C4-2B (cell line): ENCODE data around the gene ADAP1.

Source experiments
- H3K27ac ChIP-seq: fragments of 450-650 bp; 2 replicates; pipeline ENCODE4 v1.5.1; 2017
- CTCF ChIP-seq: fragments of 450-650 bp; conservative IDR thresholded peaks from 2 replicates; pipeline ENCODE4 v1.5.1; 2017; ENCODE audit warnings: mild to moderate bottlenecking
- ZFX ChIP-seq: fragments of 450-650 bp; IDR thresholded peaks from 2 replicates; pipeline ENCODE4 v1.6.1; 2017

Gene ADAP1

GRCh38 chr7:889391-889790, 65.1 kb downstream of the ADAP1 start:
- H3K27ac ChIP-seq: peak overlapping the region; percentile 32
- TF ChIP-seq CTCF: no peak
- TF ChIP-seq ZFX: no peak

GRCh38 chr7:889025-889390, 65.5 kb downstream of the ADAP1 start:
- TF ChIP-seq CTCF (no peak), ZFX (no peak)
- peak overlapping the region; percentile 32 for H3K27ac ChIP-seq

GRCh38 chr7:888081-889024, 66.1 kb downstream of the ADAP1 start:
- TF ChIP-seq ZFX (no peak), CTCF (no peak)
- H3K27ac ChIP-seq: peak overlapping the region; percentile 32

- peak overlapping the region; percentile 32 for H3K27ac ChIP-seq
Observed at GRCh38 chr7:887488-887820, 67.0 kb downstream of the ADAP1 start.

GRCh38 chr7:886626-887487, 67.6 kb downstream of the ADAP1 start:
- TF ChIP-seq ZFX (no peak), CTCF (no peak)
- H3K27ac ChIP-seq: peak overlapping the region; percentile 86; the same call in 1 of the 2 replicates

More at GRCh38 chr7:887488-887820, 67.0 kb downstream of the ADAP1 start:
- TF ChIP-seq CTCF (no peak), ZFX (no peak)

- H3K27ac ChIP-seq: peak overlapping the region; percentile 86
- TF ChIP-seq ZFX (no peak), CTCF (no peak)
Observed at GRCh38 chr7:885893-886625, 68.4 kb downstream of the ADAP1 start.
